Thymus (tissue), 11 donors: Measurements from ENCODE around the gene TOP1. TPM values are rescaled to one million over a fixed set of nuclear protein-coding genes. Genes with fewer than 3 reads are reported as not detected.

Source experiments
- DNase-seq, 9 donors: peaks; one replicate each; pipeline ENCODE4 v3.0.0-alpha.2; 2013; ENCODE audit warnings: low spot score in 9 of 9, low read depth in 6 of 9, missing footprints in 1 of 9
- H3K27ac ChIP-seq, 2 donors: one replicate each; pipeline ENCODE4 v1.5.1; 2013; ENCODE audit warnings: control low read depth in 1 of 2, low read depth in 1 of 2, low read length in 1 of 2, mild to moderate bottlenecking in 1 of 2, moderate library complexity in 1 of 2
- H3K27me3 ChIP-seq, 2 donors: one replicate each; pipeline ENCODE4 v1.5.1; 2013; ENCODE audit warnings: low read length in 1 of 2; ENCODE audit not compliant: control insufficient read depth in 2 of 2, insufficient read depth in 1 of 2
- H3K36me3 ChIP-seq, 2 donors: one replicate each; pipeline ENCODE4 v1.5.1; 2013; ENCODE audit warnings: low read length in 1 of 2, mild to moderate bottlenecking in 1 of 2, moderate library complexity in 1 of 2; ENCODE audit not compliant: control insufficient read depth in 2 of 2, insufficient read depth in 2 of 2
- H3K4me1 ChIP-seq, 2 donors: one replicate each; pipeline ENCODE4 v1.5.1; 2013; ENCODE audit warnings: low read length in 2 of 2; ENCODE audit not compliant: control insufficient read depth in 2 of 2, insufficient read depth in 2 of 2
- H3K4me3 ChIP-seq, 2 donors: one replicate each; pipeline ENCODE4 v1.5.1; 2013; ENCODE audit warnings: low read length in 2 of 2, control low read depth in 1 of 2, mild to moderate bottlenecking in 1 of 2
- H3K9me3 ChIP-seq, 2 donors: one replicate each; pipeline ENCODE4 v1.5.1; 2013; ENCODE audit warnings: low read length in 1 of 2, mild to moderate bottlenecking in 1 of 2; ENCODE audit not compliant: control insufficient read depth in 2 of 2, insufficient read depth in 1 of 2
- WGBS: extraction: QIAGEN DNeasy Blood & Tissue Kit; methylation state at CpG from one replicate; pipeline ENCODE4 v1.1.7; 2013; 5-methylcytosine and 5-hydroxymethylcytosine counted together
- polyA plus RNA-seq: library from polyadenylated mRNA; stranded (reverse); fragments of 200-250 nt; gene quantifications from one replicate; pipeline ENCODE4 v1.2.3, GENCODE V29; 2013
- total RNA-seq: library from RNA; stranded (reverse); fragments of 120-200 nt; gene quantifications from one replicate; pipeline ENCODE4 v1.2.4, GENCODE V29; 2013
- donor health status: healthy.

The TOP1 gene
- total and polyA plus RNA-seq, 2 donors: 26.0 to 44.2 TPM

- DNase-seq: no peak
- Histone ChIP-seq H3K27ac (no peak overlapping the region), H3K27me3 (no peaks in the 10 kb centered on the region), H3K36me3 (peaks cover 4 to 7% of the 10 kb centered on the region in 2 donors), H3K9me3 (no peaks in the 10 kb centered on the region), H3K4me1 (peaks cover 4 to 6% of the 10 kb centered on the region in 2 donors), H3K4me3 (no peak overlapping the region)
- WGBS: 96% methylated on average over 4 of the region's 4 CpGs
These were observed 9.7 kb downstream of the TOP1 start for GRCh38 chr20:41038149-41038877.

GRCh38 chr20:41038878-41039404, 10.3 kb downstream of the TOP1 start:
- no peaks in the 10 kb centered on the region for H3K9me3 ChIP-seq
- H3K36me3 ChIP-seq: peaks cover 4 to 7% of the 10 kb centered on the region in 2 donors
- DNase-seq: no peak
- H3K4me1 ChIP-seq: peaks cover 4 to 6% of the 10 kb centered on the region in 2 donors
- H3K4me3 ChIP-seq: no peak overlapping the region
- H3K27ac ChIP-seq: no peak overlapping the region
- H3K27me3 ChIP-seq: no peaks in the 10 kb centered on the region
- WGBS: 84% methylated on average over 7 of the region's 7 CpGs

DNA sequence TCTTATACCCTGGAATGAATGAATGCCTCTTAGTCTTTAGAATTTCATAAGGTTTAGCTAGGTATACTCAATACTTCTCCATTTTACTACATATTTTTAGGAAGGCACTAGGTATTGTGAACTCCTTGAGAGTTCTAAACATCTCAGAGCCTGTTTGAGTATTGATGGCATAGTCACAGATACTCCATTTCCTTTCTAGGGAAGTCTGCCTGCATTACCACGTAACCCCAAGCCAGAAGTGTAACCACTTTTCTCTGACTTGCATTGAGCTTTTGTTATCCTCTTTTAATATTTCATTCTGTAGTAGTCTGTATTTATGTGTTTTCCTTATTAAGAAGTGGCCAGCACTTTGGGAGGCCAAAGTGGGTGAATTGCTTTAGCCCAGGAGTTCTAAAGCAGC, 12.2 kb downstream of the TOP1 start:
- Histone ChIP-seq H3K4me1 (peaks cover 3% of the 10 kb centered on the region in 2 donors), H3K9me3 (no peaks in the 10 kb centered on the region), H3K36me3 (peaks cover 3 to 4% of the 10 kb centered on the region in 2 donors), H3K27me3 (no peaks in the 10 kb centered on the region), H3K27ac (no peak overlapping the region), H3K4me3 (no peak overlapping the region)
- peak in 1 of 9 donors; percentile 18 for DNase-seq
- WGBS: 45% methylated on average over 1 of the region's 1 CpG

GRCh38 chr20:41041693-41042092, 13.1 kb downstream of the TOP1 start:
- H3K27me3 ChIP-seq: no peaks in the 10 kb centered on the region
- WGBS: 97% methylated on average over 4 of the region's 4 CpGs
- peaks cover 3 to 4% of the 10 kb centered on the region in 2 donors for H3K36me3 ChIP-seq
- peaks cover 6 to 9% of the 10 kb centered on the region in 2 donors for H3K4me1 ChIP-seq
- DNase-seq: no peak
- no peaks in the 10 kb centered on the region for H3K9me3 ChIP-seq
- H3K4me3 ChIP-seq: no peak overlapping the region
- H3K27ac ChIP-seq: no peak overlapping the region

DNA sequence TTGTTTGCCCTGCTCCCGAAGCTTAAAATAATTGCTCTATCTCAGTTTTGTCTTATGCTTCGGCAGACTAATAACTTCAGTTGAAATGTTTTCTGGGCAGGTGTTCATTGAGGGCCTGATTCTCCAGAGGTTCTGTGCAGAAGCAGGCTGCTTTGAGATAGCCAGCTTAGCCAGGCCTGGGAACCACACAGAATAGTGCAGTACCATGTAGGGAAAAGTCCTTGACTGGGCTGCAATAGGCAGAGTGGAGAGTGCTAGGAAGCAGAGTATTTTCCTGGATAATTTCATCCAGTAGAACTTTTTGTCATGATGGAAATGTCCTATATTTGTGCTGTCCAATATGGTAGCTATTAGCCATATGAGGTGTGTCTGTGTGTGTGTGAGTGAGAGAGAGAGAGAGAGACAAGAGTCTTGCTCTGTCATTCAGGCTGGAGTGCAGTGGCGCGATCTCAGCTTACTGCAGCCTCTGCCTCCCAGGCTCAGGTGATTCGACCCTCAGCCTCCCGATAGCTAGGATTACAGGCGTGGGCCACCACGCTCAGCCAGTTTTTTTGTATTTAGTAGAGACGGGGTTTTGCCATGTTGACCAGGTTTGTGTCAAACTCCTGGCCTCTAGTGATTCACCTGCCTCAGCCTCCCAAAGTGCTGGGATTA, 15.9 kb downstream of the TOP1 start:
- Histone ChIP-seq H3K4me1 (peaks cover 14 to 37% of the 10 kb centered on the region in 2 donors), H3K4me3 (no peak overlapping the region), H3K27ac (no peak overlapping the region), H3K36me3 (peaks cover 3 to 4% of the 10 kb centered on the region in 2 donors), H3K9me3 (no peaks in the 10 kb centered on the region), H3K27me3 (no peaks in the 10 kb centered on the region)
- 97% methylated on average over 9 of the region's 9 CpGs for WGBS
- no peak for DNase-seq

GRCh38 chr20:41045671-41046070, 17.0 kb downstream of the TOP1 start:
- no peaks in the 10 kb centered on the region for H3K27me3 ChIP-seq
- no peak for DNase-seq
- H3K27ac ChIP-seq: no peak overlapping the region
- H3K36me3 ChIP-seq: peaks cover 3 to 4% of the 10 kb centered on the region in 2 donors
- no peaks in the 10 kb centered on the region for H3K9me3 ChIP-seq
- no peak overlapping the region for H3K4me3 ChIP-seq
- 99% methylated on average over 2 of the region's 2 CpGs for WGBS
- H3K4me1 ChIP-seq: peaks cover 23 to 44% of the 10 kb centered on the region in 2 donors

DNA sequence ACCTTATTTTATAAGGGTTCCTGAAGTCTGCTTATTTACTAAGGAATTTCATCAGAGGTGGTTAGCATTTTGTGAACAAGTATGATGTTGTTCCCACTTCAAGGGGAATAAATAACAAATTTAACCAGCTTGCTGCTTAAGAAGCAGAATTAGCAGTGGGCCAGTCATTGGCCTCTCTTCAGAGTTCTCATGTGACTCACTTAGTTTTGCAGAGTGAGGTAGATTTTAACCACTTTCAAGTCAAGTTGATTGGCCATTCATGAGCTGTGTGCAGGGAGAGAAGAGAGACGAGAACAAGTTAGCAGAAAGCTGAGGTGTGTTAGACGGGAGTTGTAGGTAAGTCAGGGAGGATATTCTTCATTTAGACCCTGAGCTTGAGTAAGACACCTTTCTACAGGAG, 18.1 kb downstream of the TOP1 start:
- 75% methylated on average over 2 of the region's 2 CpGs for WGBS
- no peaks in the 10 kb centered on the region for H3K27me3 ChIP-seq
- peaks cover 29 to 47% of the 10 kb centered on the region in 2 donors for H3K4me1 ChIP-seq
- H3K36me3 ChIP-seq: peaks cover 0 to 3% of the 10 kb centered on the region in 2 donors
- H3K9me3 ChIP-seq: no peaks in the 10 kb centered on the region
- H3K27ac ChIP-seq: peak overlapping the region in 1 of 2 donors; percentile 25
- no peak overlapping the region for H3K4me3 ChIP-seq
- peak in 1 of 9 donors; percentile 22 for DNase-seq

GRCh38 chr20:41047279-41047974, 18.8 kb downstream of the TOP1 start:
- H3K4me3 ChIP-seq: peak overlapping the region in 1 of 2 donors; percentile 11
- no peak for DNase-seq
- WGBS: 58% methylated on average over 5 of the region's 5 CpGs
- no peaks in the 10 kb centered on the region for H3K9me3 ChIP-seq
- peak overlapping the region; percentile 33 to 58 for H3K27ac ChIP-seq
- H3K36me3 ChIP-seq: peaks cover 0 to 3% of the 10 kb centered on the region in 2 donors
- no peaks in the 10 kb centered on the region for H3K27me3 ChIP-seq
- H3K4me1 ChIP-seq: peaks cover 29 to 47% of the 10 kb centered on the region in 2 donors

- Histone ChIP-seq H3K4me3 (peak overlapping the region in 1 of 2 donors; percentile 11), H3K27ac (no peak overlapping the region), H3K4me1 (peaks cover 29 to 47% of the 10 kb centered on the region in 2 donors), H3K9me3 (no peaks in the 10 kb centered on the region), H3K36me3 (peaks cover 0 to under 1% of the 10 kb centered on the region in 2 donors), H3K27me3 (no peaks in the 10 kb centered on the region)
- peak in 1 of 9 donors; percentile 35 for DNase-seq
- 6% methylated on average over 1 of the region's 1 CpG for WGBS
These were observed 19.3 kb downstream of the TOP1 start for GRCh38 chr20:41047975-41048305.
